Epithelial cell of proximal tubule (primary cell): ENCODE data around the gene TLE2. TPM values are rescaled to one million over a fixed set of nuclear protein-coding genes. Genes with fewer than 3 reads are reported as not detected.
"Not testable (repeated sequence)": the region's sequence is repeated elsewhere in the genome, so short reads cannot be mapped to it uniquely, and the experiment has no call there.

Source experiments
- DNase-seq: peaks from one replicate; pipeline ENCODE4 v3.0.0-alpha.2; 2011; ENCODE audit warnings: low read depth
- H3K4me3 ChIP-seq: 2 replicates; pipeline ENCODE4 v1.5.1; 2011; ENCODE audit warnings: low read depth, mild to moderate bottlenecking, low read length
- CTCF ChIP-seq: conservative IDR thresholded peaks from 2 replicates; pipeline ENCODE4 v1.5.1; 2012; ENCODE audit warnings: low read depth, mild to moderate bottlenecking, low read length
- total RNA-seq: library from RNA; depleted of rRNA; stranded (reverse); fragments of >200 nt; gene quantifications from 2 replicates; pipeline ENCODE4 v1.2.3, GENCODE V29; 2015

TLE2 gene
- total RNA-seq, 1 donor from 2014 or later, result 2.9 TPM

DNA sequence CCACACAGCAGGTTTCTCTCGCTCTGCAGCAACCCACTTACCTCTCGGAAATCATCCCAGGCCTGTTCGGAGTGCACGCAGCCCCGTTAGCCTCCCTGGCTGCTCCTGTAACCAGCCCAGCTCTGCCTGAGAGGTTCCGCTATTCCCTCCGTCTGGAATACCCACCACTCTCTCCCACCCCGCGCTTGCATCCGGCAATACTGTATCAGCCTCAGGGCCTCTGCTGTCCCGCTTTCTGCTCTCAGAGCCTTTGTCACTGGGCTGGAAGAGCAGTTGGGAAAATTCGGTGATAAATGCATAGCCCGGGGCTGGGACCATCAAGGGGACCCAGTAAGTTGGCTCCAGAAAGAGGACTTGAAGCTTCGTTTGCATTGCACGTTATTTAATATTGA, 52.5 kb downstream of the TLE2 start:
- no peak for DNase-seq
- no peak for TF ChIP-seq CTCF
- H3K4me3 ChIP-seq, result peak overlapping the region; percentile 72

- TF ChIP-seq CTCF, result no peak
- no peak overlapping the region for H3K4me3 ChIP-seq
- DNase-seq, result no peak
These were observed 54.6 kb downstream of the TLE2 start for GRCh38 chr19:2974342-2975041.

- TF ChIP-seq CTCF, result no peak
- H3K4me3 ChIP-seq, result no peak overlapping the region
- DNase-seq, result no peak
These were observed 55.9 kb downstream of the TLE2 start for GRCh38 chr19:2973229-2973628.

DNA sequence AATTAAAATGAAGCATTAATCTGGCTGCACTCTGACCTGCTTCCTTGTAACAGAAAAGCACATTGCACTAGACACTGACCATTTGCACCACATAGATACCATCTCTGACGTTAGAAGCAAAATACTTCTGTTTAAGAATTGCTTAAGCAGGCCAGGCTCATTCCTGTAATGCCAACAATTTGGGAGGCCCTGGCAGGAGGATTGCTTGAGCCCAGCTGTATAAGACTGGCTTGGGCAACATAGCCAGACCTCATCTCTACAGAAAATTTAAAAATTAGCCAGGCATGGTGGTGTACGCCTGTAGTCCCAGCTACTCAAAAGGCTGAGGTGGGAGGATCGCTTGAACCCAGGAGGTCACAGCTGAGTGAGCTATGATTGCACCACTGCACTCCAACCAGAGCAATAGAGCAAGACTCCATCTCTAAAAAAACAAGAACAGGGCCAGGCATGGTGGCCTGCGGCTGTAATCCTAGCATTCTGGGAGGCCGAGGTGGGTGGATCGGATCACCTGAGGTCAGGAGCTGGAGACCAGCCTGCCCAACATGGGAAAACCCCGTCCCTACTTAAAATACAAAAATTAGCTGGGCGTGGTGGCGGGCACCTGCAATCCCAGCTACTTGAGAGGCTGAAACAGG, 58.8 kb downstream of the TLE2 start:
- TF ChIP-seq CTCF, result no peak
- DNase-seq, result no peak
- no peak overlapping the region for H3K4me3 ChIP-seq

DNA sequence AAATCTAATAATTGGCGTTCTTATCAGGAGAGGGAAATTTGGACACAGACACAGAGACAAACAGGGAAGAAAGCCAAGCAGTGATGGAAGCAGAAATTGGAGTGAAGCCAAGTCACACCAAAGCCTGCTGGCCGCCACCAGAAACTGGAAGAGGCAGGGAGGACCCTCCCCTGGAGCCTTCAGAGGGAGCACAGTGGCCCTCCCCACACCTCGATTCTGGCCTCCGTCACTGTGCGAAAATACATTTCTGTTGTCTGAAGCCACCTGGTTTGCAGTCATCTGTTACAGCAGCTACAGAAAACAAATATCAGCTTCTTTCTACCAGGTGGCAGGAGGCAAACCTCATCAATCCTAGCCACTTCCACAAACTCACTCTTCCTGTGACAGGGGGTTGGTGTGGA, 60.0 kb downstream of the TLE2 start:
- DNase-seq, result no peak
- no peak for TF ChIP-seq CTCF
- no peak overlapping the region for H3K4me3 ChIP-seq

GRCh38 chr19:2967972-2968371, 61.1 kb downstream of the TLE2 start:
- no peak for TF ChIP-seq CTCF
- H3K4me3 ChIP-seq, result no peak overlapping the region

DNA sequence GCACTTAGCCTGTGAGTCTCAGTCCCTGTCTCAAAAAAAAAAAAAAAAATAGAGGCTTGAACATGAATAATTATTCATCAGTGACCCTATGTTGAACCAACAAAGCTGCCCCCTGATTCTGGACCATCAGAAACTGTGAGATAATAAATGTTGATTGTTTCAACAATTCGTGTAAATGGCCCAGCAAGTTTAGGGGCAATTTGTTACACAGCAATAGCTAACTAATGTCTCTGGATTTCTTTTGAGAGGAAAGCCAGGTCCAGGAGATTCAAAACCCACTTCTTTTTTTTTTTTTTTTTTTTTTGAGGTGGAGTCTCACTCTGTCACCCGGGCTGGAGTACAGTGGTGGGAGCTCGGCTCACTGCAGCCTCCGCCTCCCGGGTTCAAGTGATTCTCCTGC, 64.2 kb downstream of the TLE2 start:
- no peak for TF ChIP-seq CTCF
- no peak overlapping the region for H3K4me3 ChIP-seq
- DNase-seq, result no peak

More at GRCh38 chr19:2967972-2968371, 61.1 kb downstream of the TLE2 start:
- no peak for DNase-seq

- DNase-seq, result peak; percentile 49
- H3K4me3 ChIP-seq, result not testable (repeated sequence)
These were observed 65.4 kb downstream of the TLE2 start for GRCh38 chr19:2963631-2964030.
